ENCODE measurements around the gene GSK3B.
A peak's percentile ranks its signal among the peaks of the same experiment; 100 is the strongest.

GSK3B gene

GRCh38 chr3:119815716-119816115 is 278.5 kb downstream of the GSK3B start:
- DNase-seq (ENCODE audit: low spot score) = no peak

- no peak for DNase-seq (ENCODE audit: low spot score)
These were observed 281.7 kb downstream of the GSK3B start for GRCh38 chr3:119812491-119813058.

- DNase-seq (ENCODE audit: low spot score) = no peak
These were observed 284.2 kb downstream of the GSK3B start for GRCh38 chr3:119810018-119810435.

- no peak for DNase-seq (ENCODE audit: low spot score)
These were observed 284.8 kb downstream of the GSK3B start for GRCh38 chr3:119809249-119810017.

GRCh38 chr3:119808843-119809242 is 285.4 kb downstream of the GSK3B start:
- DNase-seq (ENCODE audit: low spot score) = no peak

- no peak for DNase-seq (ENCODE audit: low spot score)
These were observed 286.0 kb downstream of the GSK3B start for GRCh38 chr3:119808244-119808643.

GRCh38 chr3:119800844-119801243 is 293.4 kb downstream of the GSK3B start:
- no peak for DNase-seq (ENCODE audit: low spot score)

GRCh38 chr3:119796785-119797184 is 297.5 kb downstream of the GSK3B start:
- no peak for DNase-seq (ENCODE audit: low spot score)

GRCh38 chr3:119796368-119796767 is 297.9 kb downstream of the GSK3B start:
- DNase-seq (ENCODE audit: low spot score) = no peak

- DNase-seq (ENCODE audit: low spot score) = no peak
These were observed 298.4 kb downstream of the GSK3B start for GRCh38 chr3:119795849-119796248.

- peak; percentile 67 for DNase-seq (ENCODE audit: low spot score)
These were observed 299.2 kb downstream of the GSK3B start for GRCh38 chr3:119794971-119795612.

- DNase-seq (ENCODE audit: low spot score) = no peak
These were observed 299.8 kb downstream of the GSK3B start for GRCh38 chr3:119794401-119794800.

GRCh38 chr3:119792270-119792669 is 302.0 kb downstream of the GSK3B start:
- DNase-seq (ENCODE audit: low spot score) = no peak

- no peak for DNase-seq (ENCODE audit: low spot score)
These were observed 303.9 kb downstream of the GSK3B start for GRCh38 chr3:119790369-119790768.

GRCh38 chr3:119786409-119786808 is 307.8 kb downstream of the GSK3B start:
- DNase-seq (ENCODE audit: low spot score) = no peak

GRCh38 chr3:119783883-119784282 is 310.4 kb downstream of the GSK3B start:
- DNase-seq (ENCODE audit: low spot score) = no peak

GRCh38 chr3:119783255-119783654 is 311.0 kb downstream of the GSK3B start:
- no peak for DNase-seq (ENCODE audit: low spot score)

- DNase-seq (ENCODE audit: low spot score) = no peak
These were observed 311.8 kb downstream of the GSK3B start for GRCh38 chr3:119782460-119782859.

- DNase-seq (ENCODE audit: low spot score) = no peak
These were observed 312.7 kb downstream of the GSK3B start, which contains the start of gene NR1I2 for GRCh38 chr3:119781330-119782198. NR1I2 (plus strand) TSS chr3:119782101.

GRCh38 chr3:119779731-119780383 is 314.4 kb downstream of the GSK3B start:
- no peak for DNase-seq (ENCODE audit: low spot score)

GRCh38 chr3:119778811-119779210 is 315.4 kb downstream of the GSK3B start:
- no peak for DNase-seq (ENCODE audit: low spot score)

- DNase-seq (ENCODE audit: low spot score) = no peak
These were observed 316.1 kb downstream of the GSK3B start for GRCh38 chr3:119778176-119778575.
